MCF 10A (cell line): Measurements from ENCODE around the gene LBHD2. TPM values are rescaled to one million over a fixed set of nuclear protein-coding genes. Genes with fewer than 3 reads are reported as not detected.
A peak's percentile ranks its signal among the peaks of the same experiment; 100 is the strongest.
"Not testable (repeated sequence)": the region's sequence is repeated elsewhere in the genome, so short reads cannot be mapped to it uniquely, and the experiment has no call there.

Experiments used
- BruUV-seq: library from RNA; stranded (reverse); fragments of 400-500 nt; replicated peaks from 2 replicates; lab custom pipeline; 2021; lab: Mats Ljungman, UMichigan
- CTCF ChIA-PET: fragments of 300-600 bp; sonication (Branson Sonifier 250); formaldehyde crosslinking; extraction: SDS; loops from one replicate; lab custom pipeline; 2021; ENCODE audit warnings: antibody characterized with exemption, inconsistent platforms; lab: Yijun Ruan, JAX
- POLR2A ChIA-PET: fragments of 300-600, 350-650 bp; sonication (Branson Sonifier 250); formaldehyde crosslinking; extraction: SDS; loops from one replicate; lab custom pipeline; 2020; ENCODE audit warnings: antibody characterized with exemption, inconsistent platforms; lab: Yijun Ruan, JAX
- DNase-seq: peaks from one replicate; pipeline ENCODE4 v3.0.0-alpha.2; 2018; ENCODE audit not compliant: unreplicated experiment
- H3K27ac Mint-ChIP-seq: one replicate; pipeline ENCODE4 v1.8.0; 2022; ENCODE audit warnings: mild to moderate bottlenecking, low read depth, mixed read lengths; ENCODE audit not compliant: unreplicated experiment
- H3K27me3 Mint-ChIP-seq: one replicate; pipeline ENCODE4 v1.8.0; 2022; ENCODE audit warnings: mixed read lengths; ENCODE audit not compliant: insufficient read depth, unreplicated experiment
- H3K36me3 Mint-ChIP-seq: one replicate; pipeline ENCODE4 v1.8.0; 2022; ENCODE audit warnings: mild to moderate bottlenecking, moderate library complexity, mixed read lengths; ENCODE audit not compliant: insufficient read depth, unreplicated experiment
- H3K4me1 Mint-ChIP-seq: one replicate; pipeline ENCODE4 v1.8.0; 2022; ENCODE audit warnings: mixed read lengths; ENCODE audit not compliant: insufficient read depth, unreplicated experiment
- H3K4me3 Mint-ChIP-seq: one replicate; pipeline ENCODE4 v1.8.0; 2022; ENCODE audit warnings: mild to moderate bottlenecking, moderate library complexity, mixed read lengths; ENCODE audit not compliant: unreplicated experiment
- H3K9me3 Mint-ChIP-seq: one replicate; pipeline ENCODE4 v1.8.0; 2022; ENCODE audit warnings: mixed read lengths; ENCODE audit not compliant: unreplicated experiment
- intact Hi-C: fragments of 100-400 bp; cut with micrococcal nuclease; formaldehyde crosslinking; loops from 2 replicates; pipeline ENCODE4 v1.14.1; 2022
- total RNA-seq: library from RNA; stranded (reverse); gene quantifications from 2 replicates; pipeline ENCODE4 v1.2.3, GENCODE V29; 2022
- TF ChIP-seq, protein P1 (sequence below): fragments of 200-600 bp; IDR thresholded peaks from one replicate; pipeline ENCODE4 v1.8.0; 2022; ENCODE audit warnings: antibody characterized with exemption, mild to moderate bottlenecking; ENCODE audit not compliant: unreplicated experiment

Gene LBHD2
- total RNA-seq, 1 experiment from 2014 or later, result not detected

DNA sequence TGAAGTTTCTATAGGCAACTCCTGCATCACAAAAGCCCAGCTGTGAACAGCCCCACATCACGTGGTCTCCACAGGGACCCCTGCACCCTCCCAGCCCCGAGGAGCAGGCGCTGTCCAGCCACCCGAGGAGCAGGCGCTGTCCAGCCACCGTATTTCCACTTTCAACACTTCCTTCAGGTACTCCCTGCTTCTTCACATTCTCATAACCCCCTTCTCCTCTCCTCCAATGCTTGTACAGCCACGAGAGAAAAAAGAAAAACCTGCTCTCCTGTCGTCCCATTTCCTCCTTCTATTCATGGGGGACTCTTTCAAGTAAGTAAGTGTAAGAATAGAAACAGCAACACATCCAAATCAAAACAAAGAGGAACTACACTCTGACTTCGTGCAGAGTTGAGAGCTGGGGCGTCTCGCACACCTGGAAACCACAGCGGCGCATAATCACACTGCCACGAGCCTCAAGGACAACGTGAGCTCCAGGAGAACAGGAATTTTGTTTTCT is 38.6 kb upstream of the LBHD2 start:
- no peak for DNase-seq
- no TSS peak for BruUV-seq

DNA sequence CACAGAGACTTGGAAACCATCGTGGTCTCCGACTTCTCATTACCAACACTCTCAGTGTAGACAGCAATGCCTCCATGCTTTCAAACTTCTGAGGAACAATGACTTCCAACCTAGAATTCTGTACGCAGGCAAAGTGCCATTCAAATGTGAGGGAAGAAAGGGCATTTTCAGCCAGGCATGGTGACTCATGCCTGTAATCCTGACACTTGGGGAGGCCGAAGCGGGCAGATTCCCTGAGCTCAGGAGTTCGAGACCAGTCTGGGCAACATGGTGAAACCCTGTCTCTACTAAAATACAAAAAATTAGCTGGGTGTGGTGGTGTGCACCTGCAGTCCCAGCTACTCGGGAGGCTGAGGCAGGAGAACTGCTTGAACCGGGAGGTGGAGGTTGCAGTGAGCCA is 36.6 kb upstream of the LBHD2 start:
- peaks cover 12% of the 10 kb centered on the region for H3K36me3 Mint-ChIP-seq
- not testable (repeated sequence) for H3K9me3 Mint-ChIP-seq
- CTCF ChIA-PET, result interaction anchor here (0.8 kb wide), 1 partner anchor 14 kb away, joined by 3 read pairs; no protein-coding TSS in a partner anchor

More for the DNA sequence above, 38.6 kb upstream of the LBHD2 start:
- no peaks in the 10 kb centered on the region for H3K9me3 Mint-ChIP-seq
- ChIA-PET POLR2A (interaction anchor here (0.9 to 3.8 kb wide), 3 partner anchors 8 to 12 kb away, joined by 3 to 15 read pairs (median 4); partner anchors contain the start of gene CDC42BPB), CTCF (interaction anchor here (0.6 kb wide), 1 partner anchor 11 kb away, joined by 3 read pairs; no protein-coding TSS in a partner anchor)
- no peak overlapping the region for H3K27ac Mint-ChIP-seq
- H3K36me3 Mint-ChIP-seq, result peaks cover 27% of the 10 kb centered on the region
- TF ChIP-seq, protein P1, sequence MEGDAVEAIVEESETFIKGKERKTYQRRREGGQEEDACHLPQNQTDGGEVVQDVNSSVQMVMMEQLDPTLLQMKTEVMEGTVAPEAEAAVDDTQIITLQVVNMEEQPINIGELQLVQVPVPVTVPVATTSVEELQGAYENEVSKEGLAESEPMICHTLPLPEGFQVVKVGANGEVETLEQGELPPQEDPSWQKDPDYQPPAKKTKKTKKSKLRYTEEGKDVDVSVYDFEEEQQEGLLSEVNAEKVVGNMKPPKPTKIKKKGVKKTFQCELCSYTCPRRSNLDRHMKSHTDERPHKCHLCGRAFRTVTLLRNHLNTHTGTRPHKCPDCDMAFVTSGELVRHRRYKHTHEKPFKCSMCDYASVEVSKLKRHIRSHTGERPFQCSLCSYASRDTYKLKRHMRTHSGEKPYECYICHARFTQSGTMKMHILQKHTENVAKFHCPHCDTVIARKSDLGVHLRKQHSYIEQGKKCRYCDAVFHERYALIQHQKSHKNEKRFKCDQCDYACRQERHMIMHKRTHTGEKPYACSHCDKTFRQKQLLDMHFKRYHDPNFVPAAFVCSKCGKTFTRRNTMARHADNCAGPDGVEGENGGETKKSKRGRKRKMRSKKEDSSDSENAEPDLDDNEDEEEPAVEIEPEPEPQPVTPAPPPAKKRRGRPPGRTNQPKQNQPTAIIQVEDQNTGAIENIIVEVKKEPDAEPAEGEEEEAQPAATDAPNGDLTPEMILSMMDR, result no peak
- no peak overlapping the region for H3K4me3 Mint-ChIP-seq
- H3K4me1 Mint-ChIP-seq, result peaks cover 15% of the 10 kb centered on the region
- intact Hi-C loops, result no loop called here
- no peaks in the 10 kb centered on the region for H3K27me3 Mint-ChIP-seq

DNA sequence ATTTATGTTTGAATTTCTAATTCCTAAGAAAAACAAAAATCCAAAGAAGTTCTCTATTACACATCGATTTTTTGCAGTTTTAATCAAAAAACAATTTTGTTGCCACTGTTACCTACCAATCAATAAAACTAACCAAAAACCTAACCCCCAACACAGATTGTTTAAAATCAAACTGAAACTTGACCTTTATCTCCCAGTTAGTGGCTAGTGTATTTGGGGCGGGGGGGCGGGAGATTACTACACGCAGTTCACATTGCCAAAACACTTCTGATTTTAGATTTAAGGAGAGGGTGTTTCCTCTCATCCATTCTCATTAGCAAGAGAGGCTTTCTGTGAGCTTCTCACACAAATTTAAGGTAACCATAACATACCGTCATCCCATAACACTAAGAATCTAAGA is 33.1 kb upstream of the LBHD2 start:
- H3K9me3 Mint-ChIP-seq, result no peaks in the 10 kb centered on the region

More for the DNA sequence above, 36.6 kb upstream of the LBHD2 start:
- H3K4me3 Mint-ChIP-seq, intact Hi-C loops, H3K27ac Mint-ChIP-seq, H3K27me3 Mint-ChIP-seq, BruUV-seq, DNase-seq: not testable (repeated sequence)
- POLR2A ChIA-PET, result interaction anchor here (0.6 to 0.7 kb wide), 3 partner anchors 14 to 430 kb away, joined by 3 to 4 read pairs (median 3); no protein-coding TSS in a partner anchor
- H3K4me1 Mint-ChIP-seq, result peaks cover 15% of the 10 kb centered on the region

DNA sequence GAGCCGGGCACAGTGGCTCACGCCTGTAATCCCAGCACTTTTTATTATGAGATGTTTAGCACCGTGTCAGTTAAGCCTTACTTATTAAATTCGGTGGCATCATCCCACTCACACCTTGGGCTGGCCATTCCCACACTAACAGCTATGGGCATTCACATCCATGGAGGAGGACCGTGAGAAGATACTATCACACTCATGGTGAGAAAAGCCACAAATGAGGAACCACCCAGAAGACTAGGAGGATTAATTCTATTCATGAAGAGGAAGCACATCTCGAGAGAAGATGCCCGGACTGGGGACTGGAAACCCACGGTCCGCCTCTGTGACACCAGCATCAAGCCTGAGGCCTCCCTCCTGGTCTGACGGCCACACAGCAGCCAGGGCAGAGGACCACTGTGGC is 31.6 kb upstream of the LBHD2 start:
- POLR2A ChIA-PET, result interaction anchor here (0.7 to 1.1 kb wide), 2 partner anchors 15 to 65 kb away, joined by 3 read pairs; no protein-coding TSS in a partner anchor
- H3K27ac Mint-ChIP-seq, result peak overlapping the region; percentile 35
- TF ChIP-seq, protein P1, result no peak

More for the DNA sequence above, 33.1 kb upstream of the LBHD2 start:
- H3K36me3 Mint-ChIP-seq, result peaks cover 5% of the 10 kb centered on the region
- no peak for DNase-seq
- H3K4me1 Mint-ChIP-seq, result peaks cover 23% of the 10 kb centered on the region
- no peak overlapping the region for H3K27ac Mint-ChIP-seq
- CTCF ChIA-PET, result no interaction called here
- no peak overlapping the region for H3K4me3 Mint-ChIP-seq
- BruUV-seq, result no TSS peak
- TF ChIP-seq, protein P1, result no peak
- POLR2A ChIA-PET, result interaction anchor here (0.8 to 1.0 kb wide), 3 partner anchors 11 to 283 kb away, joined by 3 to 4 read pairs (median 3); partner anchors contain the start of gene EIF5
- no peaks in the 10 kb centered on the region for H3K27me3 Mint-ChIP-seq
- intact Hi-C loops, result no loop called here

More for the DNA sequence above, 31.6 kb upstream of the LBHD2 start:
- CTCF ChIA-PET, result interaction anchor here (0.5 to 1.0 kb wide), 3 partner anchors 30 to 1025 kb away, joined by 3 read pairs; no protein-coding TSS in a partner anchor
- peaks cover 20% of the 10 kb centered on the region for H3K4me1 Mint-ChIP-seq
- intact Hi-C loops, result no loop called here
- peaks cover 5% of the 10 kb centered on the region for H3K36me3 Mint-ChIP-seq
- H3K27me3 Mint-ChIP-seq, result no peaks in the 10 kb centered on the region
- H3K4me3 Mint-ChIP-seq, result no peak overlapping the region
- no TSS peak for BruUV-seq
- no peaks in the 10 kb centered on the region for H3K9me3 Mint-ChIP-seq
- DNase-seq, result no peak
